Ovary (tissue), 3 donors: ENCODE data around the gene IRS1.

Source experiments
- EP300 ChIP-seq: sonication (generic); formaldehyde crosslinking; IDR thresholded peaks from one replicate; pipeline ENCODE4 v1.6.1; 2017; ENCODE audit warnings: antibody characterized with exemption
- POLR2A ChIP-seq: fragments of 450-650 bp; IDR thresholded peaks from one replicate; pipeline ENCODE4 v1.6.1; 2017; ENCODE audit warnings: antibody characterized with exemption, mild to moderate bottlenecking, moderate library complexity
- TF ChIP-seq, protein P1 (sequence below), 3 donors: fragments of 450-650 bp in 2 of 3; fragments of 200-600 bp in 1 of 3; IDR thresholded peaks; one replicate each; pipeline versions ENCODE4 v1.5.1 to v1.8.0; 2016 to 2022; ENCODE audit warnings: antibody characterized with exemption in 3 of 3, mild to moderate bottlenecking in 1 of 3
- donor health status: DM: no; HTN: no; CAD: no.

- TF ChIP-seq, protein P1, sequence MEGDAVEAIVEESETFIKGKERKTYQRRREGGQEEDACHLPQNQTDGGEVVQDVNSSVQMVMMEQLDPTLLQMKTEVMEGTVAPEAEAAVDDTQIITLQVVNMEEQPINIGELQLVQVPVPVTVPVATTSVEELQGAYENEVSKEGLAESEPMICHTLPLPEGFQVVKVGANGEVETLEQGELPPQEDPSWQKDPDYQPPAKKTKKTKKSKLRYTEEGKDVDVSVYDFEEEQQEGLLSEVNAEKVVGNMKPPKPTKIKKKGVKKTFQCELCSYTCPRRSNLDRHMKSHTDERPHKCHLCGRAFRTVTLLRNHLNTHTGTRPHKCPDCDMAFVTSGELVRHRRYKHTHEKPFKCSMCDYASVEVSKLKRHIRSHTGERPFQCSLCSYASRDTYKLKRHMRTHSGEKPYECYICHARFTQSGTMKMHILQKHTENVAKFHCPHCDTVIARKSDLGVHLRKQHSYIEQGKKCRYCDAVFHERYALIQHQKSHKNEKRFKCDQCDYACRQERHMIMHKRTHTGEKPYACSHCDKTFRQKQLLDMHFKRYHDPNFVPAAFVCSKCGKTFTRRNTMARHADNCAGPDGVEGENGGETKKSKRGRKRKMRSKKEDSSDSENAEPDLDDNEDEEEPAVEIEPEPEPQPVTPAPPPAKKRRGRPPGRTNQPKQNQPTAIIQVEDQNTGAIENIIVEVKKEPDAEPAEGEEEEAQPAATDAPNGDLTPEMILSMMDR (IDR thresholded peaks at IDR 0.05): no peak
- TF ChIP-seq POLR2A (no peak), EP300 (no peak)
These were observed 52.3 kb downstream of the IRS1 start for GRCh38 chr2:226747288-226747687.
